Measurements from ENCODE around the gene B4GALT4. TPM values are rescaled to one million over a fixed set of nuclear protein-coding genes. Genes with fewer than 3 reads are reported as not detected.

B4GALT4 gene
- total and polyA plus RNA-seq, 2 of the 4 experiments (the other 2 are of a cell fraction), result 27.0 to 30.3 TPM

DNA sequence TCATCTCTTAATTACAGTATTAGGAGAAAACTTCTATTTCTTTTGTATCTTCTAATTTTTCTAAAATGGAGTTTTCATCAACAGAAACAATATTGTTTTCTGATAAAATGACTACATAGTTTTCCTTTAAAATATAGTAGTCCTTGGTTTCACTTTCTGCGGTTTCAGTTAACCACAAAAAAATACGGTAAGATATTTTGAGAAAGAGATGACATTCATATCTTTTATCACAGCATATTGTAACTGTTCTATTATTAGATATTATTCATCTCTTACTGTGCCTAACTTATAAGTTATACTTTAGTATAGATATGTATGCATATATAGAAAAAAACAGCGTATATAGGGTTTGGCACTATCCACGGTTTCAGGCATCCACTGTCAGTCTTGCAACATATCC lies 2.3 kb downstream of the B4GALT4 start:
- H3K4me3 ChIP-seq (ENCODE audit: insufficient read depth, low read depth, low read length), result peak overlapping the region; percentile 82; the same call in 1 of the 2 replicates
- H2BK15ac ChIP-seq (ENCODE audit: low read depth, low read length), result no peak overlapping the region
- peaks cover 5% of the 10 kb centered on the region for H3K9me1 ChIP-seq (ENCODE audit: insufficient read depth, low read length)
- no peak overlapping the region for H2AK5ac ChIP-seq (ENCODE audit: low read depth, low read length)
- no peak overlapping the region for H2BK5ac ChIP-seq (ENCODE audit: low read depth, low read length, poor library complexity, severe bottlenecking)
- no peak overlapping the region for H2BK20ac ChIP-seq (ENCODE audit: low read depth, low read length)
- POLR2A ChIA-PET (ENCODE audit: unreplicated experiment), result interaction anchor here (0.6 kb wide), 1 partner anchor 11 kb away, joined by 8 read pairs; no protein-coding TSS in a partner anchor
- H3K4ac ChIP-seq (ENCODE audit: low read depth, low read length), result no peak overlapping the region
- no peak overlapping the region for H4K91ac ChIP-seq (ENCODE audit: insufficient read depth, low read depth, low read length)
- in situ Hi-C loops (cut with MboI; ENCODE audit: low sequenced_read_pairs), result no loop called here
- WGBS, 2 experiments (ENCODE audit: extremely low coverage in 2 of 2, insufficient read length in 1 of 2), result no CpG with 5 or more reads among the region's 4 CpGs
- intact Hi-C loops (cut with micrococcal nuclease), result no loop called here
- dilution Hi-C loops (cut with HindIII; ENCODE audit: low sequenced_read_pairs, unreplicated experiment), result no loop called here
- H3K18ac ChIP-seq (ENCODE audit: low read depth, low read length), result no peak overlapping the region
- no peak overlapping the region for H2AK9ac ChIP-seq (replicated peaks; ENCODE audit: low read depth, low read length, poor library complexity)
- no peak overlapping the region for H3K23ac ChIP-seq (ENCODE audit: low read depth, low read length)
- ATAC-seq (ENCODE audit: low read depth), result no peak
- no peaks in the 10 kb centered on the region for H3K9me3 ChIP-seq (ENCODE audit: control insufficient read depth, insufficient read depth, low read length)
- H3K4me2 ChIP-seq (ENCODE audit: low read depth, low read length), result peak overlapping the region; percentile 100
- H3K79me1 ChIP-seq (ENCODE audit: low read depth in 1 of 2, low read length in 2 of 2), result peaks cover 9 to 37% of the 10 kb centered on the region in 2 experiments
- no peak for DNase-seq
- no peaks in the 10 kb centered on the region for H3K27me3 ChIP-seq (ENCODE audit: control insufficient read depth, insufficient read depth, low read length)
- H3K9ac ChIP-seq (ENCODE audit: low read depth, low read length), result no peak overlapping the region
- H4K5ac ChIP-seq (ENCODE audit: low read depth, low read length), result no peak overlapping the region
- peaks cover 6% of the 10 kb centered on the region; the same call in 1 of the 2 replicates for H4K20me1 ChIP-seq (ENCODE audit: insufficient read depth, low read length)
- no TSS peak for BruUV-seq (replicated peaks)
- H3K4me1 ChIP-seq (ENCODE audit: control insufficient read depth, insufficient read depth, low read length), result peaks cover 5% of the 10 kb centered on the region; the same call in 1 of the 2 replicates
- no peak overlapping the region for H2BK120ac ChIP-seq (ENCODE audit: low read depth, low read length)
- CTCF ChIA-PET, result no interaction called here
- no peak overlapping the region for H4K8ac ChIP-seq (ENCODE audit: low read depth in 2 of 2, low read length in 2 of 2)
- no peak overlapping the region for H2AFZ ChIP-seq (replicated peaks; ENCODE audit: low read length, poor library complexity)
- H3K27ac ChIP-seq (ENCODE audit: insufficient read depth, low read length), result no peak overlapping the region
- no peak overlapping the region for H3K56ac ChIP-seq (ENCODE audit: extremely low read depth, insufficient read depth, low read length)
- peaks cover 8% of the 10 kb centered on the region for H3K36me3 ChIP-seq (ENCODE audit: control insufficient read depth, insufficient read depth, low read length)
- no peak for TF ChIP-seq MAFK (IDR thresholded peaks at IDR 0.05; ENCODE audit: low read depth, low read length)
- TF ChIP-seq CEBPB (IDR thresholded peaks at IDR 0.05; ENCODE audit: low read depth, low read length), result no peak
- TF ChIP-seq CHD1 (IDR thresholded peaks at IDR 0.05; ENCODE audit: low read depth, low read length), result no peak
- TF ChIP-seq USF2 (IDR thresholded peaks at IDR 0.05; ENCODE audit: low read depth, low read length), result no peak
- no peak for TF ChIP-seq RFX5 (IDR thresholded peaks at IDR 0.05; ENCODE audit: low read depth, low read length)
- no peak for TF ChIP-seq MAZ (IDR thresholded peaks at IDR 0.05; ENCODE audit: borderline replicate concordance, low read depth, low read length)
- TF ChIP-seq NFE2L2 (IDR thresholded peaks at IDR 0.05; ENCODE audit: low read depth, low read length), result no peak
- TF ChIP-seq SMC3 (IDR thresholded peaks at IDR 0.05; ENCODE audit: low read depth, low read length), result no peak
- H3K14ac ChIP-seq (replicated peaks; ENCODE audit: low read depth, low read length), result no peak overlapping the region
